Measurements from ENCODE around the gene CITED4. TPM values are rescaled to one million over a fixed set of nuclear protein-coding genes. Genes with fewer than 3 reads are reported as not detected.

CITED4 gene
- total and polyA plus RNA-seq, 2 donors (not counting 3 experiments of a cell fraction or from before 2014, with no cell fraction given), result 3.8 to 11.3 TPM

- Histone ChIP-seq H3K4me2 (ENCODE audit: insufficient read depth, low read length) (no peak overlapping the region), H4K20me1 (replicated peaks; ENCODE audit: control insufficient read depth, extremely low read depth, insufficient read depth, low read length) (no peaks in the 10 kb centered on the region), H2AFZ (ENCODE audit: low read depth, low read length) (peak overlapping the region; percentile 27), H3K27ac (ENCODE audit: insufficient read depth, low read depth, low read length) (no peak overlapping the region), H3K79me2 (ENCODE audit: control insufficient read depth, insufficient read depth, low read length) (no peaks in the 10 kb centered on the region), H3K9me3 (replicated peaks; ENCODE audit: control insufficient read depth, insufficient read depth, low read length) (no peaks in the 10 kb centered on the region), H3K36me3 (ENCODE audit: control insufficient read depth in 2 of 2, extremely low read depth in 1 of 2, insufficient read depth in 2 of 2, low read length in 2 of 2) (no peaks in the 10 kb centered on the region), H3K4me1 (ENCODE audit: control insufficient read depth, extremely low read depth, insufficient read depth, low read length) (peaks cover 38% of the 10 kb centered on the region), H3K27me3 (ENCODE audit: control insufficient read depth in 2 of 2, insufficient read depth in 2 of 2, low read length in 2 of 2) (no peaks in the 10 kb centered on the region), H3K9me1 (replicated peaks; ENCODE audit: control insufficient read depth, extremely low read depth, insufficient read depth, low read length) (no peaks in the 10 kb centered on the region), H3K9ac (replicated peaks; ENCODE audit: extremely low read depth, insufficient read depth, low read length) (no peak overlapping the region), H3K4me3 (replicated peaks in 1 of 3; ENCODE audit: insufficient read depth in 1 of 3, low read depth in 1 of 3, low read length in 3 of 3) (no peak overlapping the region)
- TF ChIP-seq GATA2 (IDR thresholded peaks at IDR 0.05; ENCODE audit: insufficient read depth, insufficient read length, low read depth, low read length) (no peak), POLR2AphosphoS5 (IDR thresholded peaks at IDR 0.05; ENCODE audit: insufficient read depth, low read depth, low read length) (no peak), POLR2A (IDR thresholded peaks at IDR 0.05; ENCODE audit: low read depth, low read length) (no peak), FOS (IDR thresholded peaks at IDR 0.05; ENCODE audit: borderline replicate concordance, insufficient read depth, low read length) (no peak)
- TF ChIP-seq, protein P1, sequence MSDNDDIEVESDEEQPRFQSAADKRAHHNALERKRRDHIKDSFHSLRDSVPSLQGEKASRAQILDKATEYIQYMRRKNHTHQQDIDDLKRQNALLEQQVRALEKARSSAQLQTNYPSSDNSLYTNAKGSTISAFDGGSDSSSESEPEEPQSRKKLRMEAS (IDR thresholded peaks at IDR 0.05; ENCODE audit: insufficient read depth, insufficient read length), result no peak
- intact Hi-C loops (cut with micrococcal nuclease), result no loop called here
- no TSS peak for BruUV-seq (replicated peaks)
- CTCF ChIA-PET, result interaction anchor here (0.8 kb wide), 2 partner anchors 12 to 18 kb away, joined by 3 to 5 read pairs; no protein-coding TSS in a partner anchor
- DNase-seq (ENCODE audit: low read depth, low spot score), result no peak
- no peak for FAIRE-seq
- dilution Hi-C loops (cut with MboI; ENCODE audit: extremely low pct_ligation_motif_present, low sequenced_read_pairs), result no loop called here
- POLR2A ChIA-PET, result no interaction called here
Measured at GRCh38 chr1:40879482-40880175, 17.5 kb upstream of the CITED4 start.

DNA sequence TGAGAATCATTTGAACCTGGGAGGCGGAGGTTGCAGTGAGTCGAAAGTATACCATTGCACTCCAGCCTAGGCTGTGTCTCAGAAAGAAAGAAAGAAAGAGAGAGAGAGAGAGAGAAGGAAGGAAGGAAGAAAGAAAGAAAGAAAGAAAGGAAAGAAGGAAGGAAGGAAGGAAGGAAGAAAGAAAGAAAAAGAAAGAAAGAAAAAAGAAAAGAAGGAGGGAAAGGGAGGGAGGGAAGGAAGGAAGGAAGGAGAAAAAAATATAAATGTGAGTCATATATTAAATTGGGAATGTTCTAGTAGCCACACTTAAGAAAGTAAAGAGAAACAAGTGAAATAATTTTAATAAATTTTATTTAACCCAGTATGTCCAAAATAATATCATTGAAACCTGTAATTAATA lies 16.7 kb upstream of the CITED4 start:
- FAIRE-seq (peak; percentile 33), DNase-seq (ENCODE audit: low read depth, low spot score) (no peak)
- Histone ChIP-seq H3K27ac (ENCODE audit: insufficient read depth, low read depth, low read length) (peak overlapping the region; percentile 98), H3K4me1 (ENCODE audit: control insufficient read depth, extremely low read depth, insufficient read depth, low read length) (peaks cover 39% of the 10 kb centered on the region), H4K20me1 (replicated peaks; ENCODE audit: control insufficient read depth, extremely low read depth, insufficient read depth, low read length) (no peaks in the 10 kb centered on the region), H3K9me1 (replicated peaks; ENCODE audit: control insufficient read depth, extremely low read depth, insufficient read depth, low read length) (no peaks in the 10 kb centered on the region), H2AFZ (ENCODE audit: low read depth, low read length) (no peak overlapping the region), H3K36me3 (ENCODE audit: control insufficient read depth in 2 of 2, extremely low read depth in 1 of 2, insufficient read depth in 2 of 2, low read length in 2 of 2) (no peaks in the 10 kb centered on the region), H3K27me3 (ENCODE audit: control insufficient read depth in 2 of 2, insufficient read depth in 2 of 2, low read length in 2 of 2) (no peaks in the 10 kb centered on the region), H3K79me2 (ENCODE audit: control insufficient read depth, insufficient read depth, low read length) (no peaks in the 10 kb centered on the region), H3K4me3 (replicated peaks in 1 of 3; ENCODE audit: insufficient read depth in 1 of 3, low read depth in 1 of 3, low read length in 3 of 3) (no peak overlapping the region), H3K9ac (replicated peaks; ENCODE audit: extremely low read depth, insufficient read depth, low read length) (no peak overlapping the region), H3K4me2 (ENCODE audit: insufficient read depth, low read length) (no peak overlapping the region), H3K9me3 (replicated peaks; ENCODE audit: control insufficient read depth, insufficient read depth, low read length) (no peaks in the 10 kb centered on the region)
- POLR2A ChIA-PET, result no interaction called here
- CTCF ChIA-PET, result interaction anchor here (2.6 kb wide), 1 partner anchor 17 kb away, joined by 9 read pairs; the partner anchor contains the start of gene CITED4
- intact Hi-C loops (cut with micrococcal nuclease), result no loop called here
- dilution Hi-C loops (cut with MboI; ENCODE audit: extremely low pct_ligation_motif_present, low sequenced_read_pairs), result no loop called here
- no peak for TF ChIP-seq POLR2AphosphoS5 (IDR thresholded peaks at IDR 0.05; ENCODE audit: insufficient read depth, low read depth, low read length)
- TF ChIP-seq, protein P1 (IDR thresholded peaks at IDR 0.05; ENCODE audit: insufficient read depth, insufficient read length), result no peak
- no peak for TF ChIP-seq POLR2A (IDR thresholded peaks at IDR 0.05; ENCODE audit: low read depth, low read length)
- no peak for TF ChIP-seq JUN (IDR thresholded peaks at IDR 0.05; ENCODE audit: borderline replicate concordance, insufficient read depth, insufficient read length, low read depth)
- TF ChIP-seq, protein P2, sequence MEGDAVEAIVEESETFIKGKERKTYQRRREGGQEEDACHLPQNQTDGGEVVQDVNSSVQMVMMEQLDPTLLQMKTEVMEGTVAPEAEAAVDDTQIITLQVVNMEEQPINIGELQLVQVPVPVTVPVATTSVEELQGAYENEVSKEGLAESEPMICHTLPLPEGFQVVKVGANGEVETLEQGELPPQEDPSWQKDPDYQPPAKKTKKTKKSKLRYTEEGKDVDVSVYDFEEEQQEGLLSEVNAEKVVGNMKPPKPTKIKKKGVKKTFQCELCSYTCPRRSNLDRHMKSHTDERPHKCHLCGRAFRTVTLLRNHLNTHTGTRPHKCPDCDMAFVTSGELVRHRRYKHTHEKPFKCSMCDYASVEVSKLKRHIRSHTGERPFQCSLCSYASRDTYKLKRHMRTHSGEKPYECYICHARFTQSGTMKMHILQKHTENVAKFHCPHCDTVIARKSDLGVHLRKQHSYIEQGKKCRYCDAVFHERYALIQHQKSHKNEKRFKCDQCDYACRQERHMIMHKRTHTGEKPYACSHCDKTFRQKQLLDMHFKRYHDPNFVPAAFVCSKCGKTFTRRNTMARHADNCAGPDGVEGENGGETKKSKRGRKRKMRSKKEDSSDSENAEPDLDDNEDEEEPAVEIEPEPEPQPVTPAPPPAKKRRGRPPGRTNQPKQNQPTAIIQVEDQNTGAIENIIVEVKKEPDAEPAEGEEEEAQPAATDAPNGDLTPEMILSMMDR (IDR thresholded peaks at IDR 0.05; ENCODE audit: extremely low read depth in 1 of 2, insufficient read depth in 1 of 2, low read depth in 1 of 2, low read length in 2 of 2), result no peak
- TF ChIP-seq GATA2 (IDR thresholded peaks at IDR 0.05; ENCODE audit: insufficient read depth, insufficient read length, low read depth, low read length), result no peak
- no peak for TF ChIP-seq MYC (IDR thresholded peaks at IDR 0.05; ENCODE audit: low read depth, low read length)
- no peak for TF ChIP-seq EZH2 (IDR thresholded peaks at IDR 0.05; ENCODE audit: borderline replicate concordance, low read depth, low read length, severe bottlenecking)
- no peak for TF ChIP-seq FOS (IDR thresholded peaks at IDR 0.05; ENCODE audit: borderline replicate concordance, insufficient read depth, low read length)
- BruUV-seq (replicated peaks), result no TSS peak
